MM.1S (cell line): ENCODE data around the gene SELENOV.

Source experiments
- DNase-seq: peaks from one replicate; pipeline ENCODE4 v3.0.0-alpha.2; 2015
- H2AFZ ChIP-seq: fragments of 300-600 bp; sonication (generic); 2 replicates; pipeline ENCODE4 v1.6.0; 2016; ENCODE audit warnings: antibody characterized with exemption, low read length
- H3F3A ChIP-seq: fragments of 300-600 bp; sonication (generic); 2 replicates; pipeline ENCODE4 v1.6.1; 2016; ENCODE audit warnings: mild to moderate bottlenecking, antibody characterized with exemption, low read length, moderate library complexity, mixed read lengths; ENCODE audit not compliant: insufficient read depth
- H3K27ac ChIP-seq: fragments of 300-600 bp; sonication (generic); 2 replicates; pipeline ENCODE4 v1.5.1; 2016; ENCODE audit warnings: mild to moderate bottlenecking, low read length
- H3K27me3 ChIP-seq: fragments of 300-600 bp; sonication (generic); replicated peaks from 2 replicates; pipeline ENCODE4 v1.6.0; 2016; ENCODE audit warnings: low read length; ENCODE audit not compliant: insufficient read depth
- H3K36me3 ChIP-seq: fragments of 300-600 bp; sonication (generic); replicated peaks from 2 replicates; pipeline ENCODE4 v1.6.1; 2016; ENCODE audit warnings: mild to moderate bottlenecking, low read length, mixed read lengths; ENCODE audit not compliant: insufficient read depth
- H3K4me1 ChIP-seq: fragments of 300-600 bp; sonication (generic); 2 replicates; pipeline ENCODE4 v1.6.1; 2016; ENCODE audit warnings: low read length, mixed read lengths
- H3K4me2 ChIP-seq: fragments of 300-600 bp; sonication (generic); 2 replicates; pipeline ENCODE4 v1.6.0; 2016; ENCODE audit warnings: low read depth, low read length
- H3K4me3 ChIP-seq: fragments of 300-600 bp; sonication (generic); 2 replicates; pipeline ENCODE4 v1.5.1; 2016; ENCODE audit warnings: low read length, mixed read lengths
- H3K79me2 ChIP-seq: fragments of 300-600 bp; sonication (generic); 2 replicates; pipeline ENCODE4 v1.6.1; 2016; ENCODE audit warnings: mixed run types, low read length, mixed read lengths
- H3K9ac ChIP-seq: fragments of 300-600 bp; sonication (generic); 2 replicates; pipeline ENCODE4 v1.6.1; 2016; ENCODE audit warnings: low read length, mixed read lengths
- H3K9me2 ChIP-seq: fragments of 300-600 bp; sonication (generic); replicated peaks from 2 replicates; pipeline ENCODE4 v1.6.1; 2016; ENCODE audit warnings: mild to moderate bottlenecking, low read length, mixed read lengths; ENCODE audit not compliant: insufficient read depth
- H3K9me3 ChIP-seq: fragments of 300-600 bp; sonication (generic); replicated peaks from 2 replicates; pipeline ENCODE4 v1.6.1; 2016; ENCODE audit warnings: mild to moderate bottlenecking, low read length, mixed read lengths; ENCODE audit not compliant: insufficient read depth
- H4K20me1 ChIP-seq: fragments of 300-600 bp; sonication (generic); 2 replicates; pipeline ENCODE4 v1.6.1; 2016; ENCODE audit warnings: mild to moderate bottlenecking, low read length, moderate library complexity, mixed read lengths; ENCODE audit not compliant: insufficient read depth
- EZH2 ChIP-seq: fragments of 300-600 bp; sonication (generic); optimal IDR thresholded peaks from 2 replicates; pipeline ENCODE3; 2017; ENCODE audit warnings: low read depth, mild to moderate bottlenecking, antibody characterized with exemption, low read length, mixed read lengths
- EZH2phosphoT487 ChIP-seq: fragments of 300-600 bp; sonication (generic); IDR thresholded peaks from 2 replicates; pipeline ENCODE4 v1.6.1; 2018; ENCODE audit warnings: antibody characterized with exemption, low read length
- TF ChIP-seq, protein P1 (sequence below): fragments of 300-600 bp; sonication (generic); IDR thresholded peaks from 2 replicates; pipeline ENCODE4 v1.5.1; 2016; ENCODE audit warnings: antibody characterized with exemption, low read length, mixed read lengths

The SELENOV gene

GRCh38 chr19:39469036-39469435 lies 45.9 kb upstream of the SELENOV start:
- no peak for DNase-seq
- Histone ChIP-seq H3K4me3 (no peak overlapping the region), H3K9me2 (no peaks in the 10 kb centered on the region), H4K20me1 (no peaks in the 10 kb centered on the region), H3K9ac (no peak overlapping the region), H3K79me2 (peaks cover 15% of the 10 kb centered on the region), H3F3A (no peaks in the 10 kb centered on the region), H3K4me1 (no peaks in the 10 kb centered on the region), H3K4me2 (no peak overlapping the region), H3K9me3 (no peaks in the 10 kb centered on the region), H2AFZ (no peak overlapping the region), H3K27me3 (no peaks in the 10 kb centered on the region), H3K27ac (no peak overlapping the region), H3K36me3 (peaks cover 5% of the 10 kb centered on the region; the same call in 1 of the 2 replicates)
- TF ChIP-seq, protein P1, sequence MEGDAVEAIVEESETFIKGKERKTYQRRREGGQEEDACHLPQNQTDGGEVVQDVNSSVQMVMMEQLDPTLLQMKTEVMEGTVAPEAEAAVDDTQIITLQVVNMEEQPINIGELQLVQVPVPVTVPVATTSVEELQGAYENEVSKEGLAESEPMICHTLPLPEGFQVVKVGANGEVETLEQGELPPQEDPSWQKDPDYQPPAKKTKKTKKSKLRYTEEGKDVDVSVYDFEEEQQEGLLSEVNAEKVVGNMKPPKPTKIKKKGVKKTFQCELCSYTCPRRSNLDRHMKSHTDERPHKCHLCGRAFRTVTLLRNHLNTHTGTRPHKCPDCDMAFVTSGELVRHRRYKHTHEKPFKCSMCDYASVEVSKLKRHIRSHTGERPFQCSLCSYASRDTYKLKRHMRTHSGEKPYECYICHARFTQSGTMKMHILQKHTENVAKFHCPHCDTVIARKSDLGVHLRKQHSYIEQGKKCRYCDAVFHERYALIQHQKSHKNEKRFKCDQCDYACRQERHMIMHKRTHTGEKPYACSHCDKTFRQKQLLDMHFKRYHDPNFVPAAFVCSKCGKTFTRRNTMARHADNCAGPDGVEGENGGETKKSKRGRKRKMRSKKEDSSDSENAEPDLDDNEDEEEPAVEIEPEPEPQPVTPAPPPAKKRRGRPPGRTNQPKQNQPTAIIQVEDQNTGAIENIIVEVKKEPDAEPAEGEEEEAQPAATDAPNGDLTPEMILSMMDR: no peak
- TF ChIP-seq EZH2phosphoT487 (no peak), EZH2 (no peak)

DNA sequence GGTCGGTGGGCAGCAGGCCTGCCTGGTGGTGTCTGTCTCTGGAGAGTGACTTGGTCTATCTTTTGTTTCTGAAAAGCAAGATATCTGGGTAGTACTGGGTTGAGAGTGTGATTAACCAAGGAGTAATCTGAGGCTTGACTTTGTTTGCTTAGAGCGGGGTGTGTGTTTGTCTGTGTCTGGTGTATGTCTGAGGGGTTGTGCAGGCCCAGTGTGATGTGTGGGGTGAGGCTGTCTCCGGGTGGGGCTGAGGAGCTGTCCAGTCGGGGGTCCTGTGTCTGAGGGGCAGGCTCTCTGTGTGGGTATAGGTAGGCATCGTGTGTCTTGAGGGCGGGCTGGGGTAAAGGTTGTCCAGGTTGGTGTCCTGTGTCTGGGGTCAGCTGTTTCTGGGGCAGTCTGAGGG lies 45.4 kb upstream of the SELENOV start:
- Histone ChIP-seq H3K4me1 (no peaks in the 10 kb centered on the region), H3K9me2 (no peaks in the 10 kb centered on the region), H3K79me2 (peaks cover 13% of the 10 kb centered on the region), H3K36me3 (peaks cover 8% of the 10 kb centered on the region), H3K4me3 (no peak overlapping the region), H3K9ac (no peak overlapping the region), H3K27ac (no peak overlapping the region), H3K4me2 (no peak overlapping the region), H3K9me3 (no peaks in the 10 kb centered on the region), H4K20me1 (no peaks in the 10 kb centered on the region), H3K27me3 (no peaks in the 10 kb centered on the region), H3F3A (no peaks in the 10 kb centered on the region), H2AFZ (no peak overlapping the region)
- TF ChIP-seq EZH2 (no peak), EZH2phosphoT487 (no peak)
- TF ChIP-seq, protein P1: no peak
- no peak for DNase-seq

DNA sequence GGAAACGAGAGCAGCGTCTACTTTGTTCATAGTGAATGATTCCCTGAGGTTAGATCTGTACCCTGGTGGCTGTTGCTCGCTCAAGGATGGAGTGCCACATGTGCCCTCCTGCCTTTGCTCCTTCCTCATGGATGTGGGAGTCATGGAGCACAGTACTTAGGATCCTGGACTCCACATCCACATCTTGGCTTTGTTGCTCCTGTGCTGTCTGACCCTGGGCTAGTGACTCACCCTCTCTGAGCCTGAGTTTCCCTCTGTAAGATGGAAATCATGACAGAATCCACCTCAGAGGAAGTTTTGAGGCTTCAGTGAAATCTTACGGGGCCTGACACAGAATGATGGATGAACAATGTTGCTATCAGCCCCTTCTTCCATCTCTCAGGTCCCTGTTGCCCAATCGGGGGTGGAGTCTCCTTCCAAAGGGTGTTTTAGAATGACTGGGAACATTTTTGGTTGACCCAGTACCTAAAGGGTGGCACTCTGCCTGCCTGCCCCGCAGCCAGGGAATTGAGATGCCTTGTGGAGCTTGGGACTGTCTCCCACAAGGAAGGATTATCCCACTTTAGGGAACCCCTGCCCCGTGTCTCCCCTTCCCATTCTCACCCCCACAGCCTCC lies 44.1 kb upstream of the SELENOV start:
- Histone ChIP-seq H3K4me2 (no peak overlapping the region), H3K9me2 (no peaks in the 10 kb centered on the region), H3K36me3 (peaks cover 10% of the 10 kb centered on the region), H4K20me1 (no peaks in the 10 kb centered on the region), H3K4me3 (no peak overlapping the region), H3K9ac (no peak overlapping the region), H3K27me3 (no peaks in the 10 kb centered on the region), H3K4me1 (no peaks in the 10 kb centered on the region), H3K79me2 (peaks cover 3% of the 10 kb centered on the region), H2AFZ (no peak overlapping the region), H3K9me3 (no peaks in the 10 kb centered on the region), H3F3A (0 out of 2 replicates have a peak, but pooled peaks cover 3% of the 10 kb centered on the region), H3K27ac (no peak overlapping the region)
- TF ChIP-seq, protein P1: no peak
- no peak for TF ChIP-seq EZH2
- TF ChIP-seq EZH2phosphoT487: no peak
- no peak for DNase-seq
